Measurements from ENCODE around the gene PRKCA. TPM values are rescaled to one million over a fixed set of nuclear protein-coding genes. Genes with fewer than 3 reads are reported as not detected.

The PRKCA gene
- total and polyA plus RNA-seq, 2 donors (not counting 3 experiments of a cell fraction or from before 2014, with no cell fraction given), result 7.5 to 34.2 TPM

- DNase-seq (ENCODE audit: low read depth, low spot score) (no peak), FAIRE-seq (no peak)
- ChIA-PET CTCF (interaction anchor here (1.9 kb wide), 1 partner anchor 11 kb away, joined by 6 read pairs; no protein-coding TSS in a partner anchor), POLR2A (no interaction called here)
- H4K20me1 ChIP-seq (replicated peaks; ENCODE audit: control insufficient read depth, extremely low read depth, insufficient read depth, low read length), result no peaks in the 10 kb centered on the region
- H3K4me3 ChIP-seq (replicated peaks in 1 of 3; ENCODE audit: insufficient read depth in 1 of 3, low read depth in 1 of 3, low read length in 3 of 3), result no peak overlapping the region
- no peaks in the 10 kb centered on the region for H3K36me3 ChIP-seq (ENCODE audit: control insufficient read depth in 2 of 2, extremely low read depth in 1 of 2, insufficient read depth in 2 of 2, low read length in 2 of 2)
- H3K9me3 ChIP-seq (replicated peaks; ENCODE audit: control insufficient read depth, insufficient read depth, low read length), result no peaks in the 10 kb centered on the region
- intact Hi-C loops (cut with micrococcal nuclease) (no loop called here), dilution Hi-C loops (cut with MboI; ENCODE audit: extremely low pct_ligation_motif_present, low sequenced_read_pairs) (no loop called here)
- no peaks in the 10 kb centered on the region for H3K27me3 ChIP-seq (ENCODE audit: control insufficient read depth in 2 of 2, insufficient read depth in 2 of 2, low read length in 2 of 2)
- H3K27ac ChIP-seq (ENCODE audit: insufficient read depth, low read depth, low read length), result no peak overlapping the region
- no peak for TF ChIP-seq POLR2A (IDR thresholded peaks at IDR 0.05; ENCODE audit: low read depth, low read length)
- TF ChIP-seq, protein P1, sequence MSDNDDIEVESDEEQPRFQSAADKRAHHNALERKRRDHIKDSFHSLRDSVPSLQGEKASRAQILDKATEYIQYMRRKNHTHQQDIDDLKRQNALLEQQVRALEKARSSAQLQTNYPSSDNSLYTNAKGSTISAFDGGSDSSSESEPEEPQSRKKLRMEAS (IDR thresholded peaks at IDR 0.05; ENCODE audit: insufficient read depth, insufficient read length), result no peak
- no peak for TF ChIP-seq CTCF (IDR thresholded peaks at IDR 0.05; ENCODE audit: extremely low read depth in 1 of 2, insufficient read depth in 1 of 2, low read depth in 1 of 2, low read length in 2 of 2)
- no peak for TF ChIP-seq GATA2 (IDR thresholded peaks at IDR 0.05; ENCODE audit: insufficient read depth, insufficient read length, low read depth, low read length)
- no peak for TF ChIP-seq FOS (IDR thresholded peaks at IDR 0.05; ENCODE audit: borderline replicate concordance, insufficient read depth, low read length)
- TF ChIP-seq POLR2AphosphoS5 (IDR thresholded peaks at IDR 0.05; ENCODE audit: insufficient read depth, low read depth, low read length), result no peak
- H3K79me2 ChIP-seq (ENCODE audit: control insufficient read depth, insufficient read depth, low read length), result no peaks in the 10 kb centered on the region
- no peaks in the 10 kb centered on the region for H3K9me1 ChIP-seq (replicated peaks; ENCODE audit: control insufficient read depth, extremely low read depth, insufficient read depth, low read length)
- no peaks in the 10 kb centered on the region for H3K4me1 ChIP-seq (ENCODE audit: control insufficient read depth, extremely low read depth, insufficient read depth, low read length)
- no TSS peak for BruUV-seq (replicated peaks)
- H3K4me2 ChIP-seq (ENCODE audit: insufficient read depth, low read length), result no peak overlapping the region
- no peak overlapping the region for H3K9ac ChIP-seq (replicated peaks; ENCODE audit: extremely low read depth, insufficient read depth, low read length)
- no peak overlapping the region for H2AFZ ChIP-seq (ENCODE audit: low read depth, low read length)
Observed at GRCh38 chr17:66518108-66518507, 215.7 kb downstream of the PRKCA start.

Measured in endothelial cell of umbilical vein (primary cell).